Measurements from ENCODE around the gene SLC49A4. TPM values are rescaled to one million over a fixed set of nuclear protein-coding genes. Genes with fewer than 3 reads are reported as not detected.

Gene SLC49A4
- total and polyA plus RNA-seq, 3 donors from 2014 or later = 12.4 to 23.7 (median 17.7) TPM

- no peak for DNase-seq
- no peak overlapping the region for H3K4me3 ChIP-seq
- no peaks in the 10 kb centered on the region for H3K27me3 ChIP-seq
- WGBS, 2 donors = 89 to 95% methylated on average over 2 of the region's 2 CpGs
- intact Hi-C loops (cut with DNase I; ENCODE audit: low total_unique reads) = no loop called here
- no peaks in the 10 kb centered on the region for H3K4me1 ChIP-seq
- no peaks in the 10 kb centered on the region for H3K36me3 ChIP-seq (ENCODE audit: low read depth, missing control alignments)
- no peak overlapping the region for H3K27ac ChIP-seq
- H3K9me3 ChIP-seq = no peaks in the 10 kb centered on the region
- TF ChIP-seq CTCF (IDR thresholded peaks at IDR 0.05) = no peak
- no peak for TF ChIP-seq POLR2A (IDR thresholded peaks at IDR 0.05)
These were observed 39.4 kb upstream of the SLC49A4 start for GRCh38 chr3:122755491-122755890.

- intact Hi-C loops (cut with DNase I; ENCODE audit: low total_unique reads) = no loop called here
- no peak for TF ChIP-seq CTCF (IDR thresholded peaks at IDR 0.05)
- no peak for TF ChIP-seq POLR2A (IDR thresholded peaks at IDR 0.05)
- no peaks in the 10 kb centered on the region for H3K9me3 ChIP-seq
- H3K27me3 ChIP-seq = no peaks in the 10 kb centered on the region
- DNase-seq = no peak
- no peaks in the 10 kb centered on the region for H3K36me3 ChIP-seq (ENCODE audit: low read depth, missing control alignments)
- peak overlapping the region in 1 of 2 donors; percentile 2 for H3K27ac ChIP-seq
- 70 to 88% methylated on average over 3 of the region's 3 CpGs for WGBS, 2 donors
- H3K4me1 ChIP-seq = no peaks in the 10 kb centered on the region
- no peak overlapping the region for H3K4me3 ChIP-seq
These were observed 35.9 kb upstream of the SLC49A4 start for GRCh38 chr3:122758877-122759560.

GRCh38 chr3:122760453-122761271, 34.2 kb upstream of the SLC49A4 start:
- Histone ChIP-seq H3K4me3 (no peak overlapping the region), H3K27me3 (no peaks in the 10 kb centered on the region), H3K27ac (no peak overlapping the region), H3K9me3 (no peaks in the 10 kb centered on the region), H3K4me1 (no peaks in the 10 kb centered on the region), H3K36me3 (ENCODE audit: low read depth, missing control alignments) (no peaks in the 10 kb centered on the region)
- intact Hi-C loops (cut with DNase I; ENCODE audit: low total_unique reads) = no loop called here
- DNase-seq = no peak
- TF ChIP-seq POLR2A (IDR thresholded peaks at IDR 0.05) = no peak
- TF ChIP-seq CTCF (IDR thresholded peaks at IDR 0.05) = no peak
- WGBS, 2 donors = 66 to 74% methylated on average over 3 of the region's 3 CpGs

- DNase-seq = no peak
- Histone ChIP-seq H3K9me3 (no peaks in the 10 kb centered on the region), H3K4me3 (no peak overlapping the region), H3K27me3 (no peaks in the 10 kb centered on the region), H3K4me1 (no peaks in the 10 kb centered on the region), H3K36me3 (ENCODE audit: low read depth, missing control alignments) (no peaks in the 10 kb centered on the region), H3K27ac (no peak overlapping the region)
- 86 to 94% methylated on average over 3 of the region's 3 CpGs for WGBS, 2 donors
- intact Hi-C loops (cut with DNase I; ENCODE audit: low total_unique reads) = no loop called here
- TF ChIP-seq POLR2A (IDR thresholded peaks at IDR 0.05) (no peak), CTCF (IDR thresholded peaks at IDR 0.05) (no peak)
These were observed 28.4 kb upstream of the SLC49A4 start for GRCh38 chr3:122766430-122766829.

Measured in testis (tissue), 3 donors.